HTR-8/SVneo (cell line): ENCODE measurements around the gene PTPRG.

Source experiments
- DNase-seq: peaks from one replicate; pipeline ENCODE4 v3.0.0; 2011; ENCODE audit warnings: low spot score, mixed read lengths; ENCODE audit not compliant: insufficient read length
- FAIRE-seq: peaks from 2 replicates; lab custom pipeline; 2011; peaks lifted over from hg19 to GRCh38; lab: Jason Lieb, UNC

Gene PTPRG

DNA sequence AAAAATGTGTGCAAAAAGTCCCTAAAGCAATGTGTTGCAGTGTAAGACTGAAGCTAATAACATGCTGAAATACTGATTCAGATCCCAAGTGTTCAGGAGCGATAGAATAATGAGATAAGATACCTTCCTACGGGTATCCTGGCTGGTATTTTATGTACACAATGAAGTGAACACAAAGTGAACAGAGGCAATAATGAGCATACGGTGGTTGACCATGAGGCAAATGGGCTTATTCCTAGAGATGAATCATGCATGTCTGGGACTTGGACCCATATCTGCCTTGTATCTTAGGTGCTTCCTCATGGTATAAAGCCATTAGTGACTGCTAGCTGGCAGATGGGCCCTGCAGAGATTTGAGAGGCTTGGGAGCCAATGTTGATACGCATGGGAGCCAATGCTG is 21.5 kb downstream of the PTPRG start:
- DNase-seq (no peak), FAIRE-seq (peak; percentile 58)

DNA sequence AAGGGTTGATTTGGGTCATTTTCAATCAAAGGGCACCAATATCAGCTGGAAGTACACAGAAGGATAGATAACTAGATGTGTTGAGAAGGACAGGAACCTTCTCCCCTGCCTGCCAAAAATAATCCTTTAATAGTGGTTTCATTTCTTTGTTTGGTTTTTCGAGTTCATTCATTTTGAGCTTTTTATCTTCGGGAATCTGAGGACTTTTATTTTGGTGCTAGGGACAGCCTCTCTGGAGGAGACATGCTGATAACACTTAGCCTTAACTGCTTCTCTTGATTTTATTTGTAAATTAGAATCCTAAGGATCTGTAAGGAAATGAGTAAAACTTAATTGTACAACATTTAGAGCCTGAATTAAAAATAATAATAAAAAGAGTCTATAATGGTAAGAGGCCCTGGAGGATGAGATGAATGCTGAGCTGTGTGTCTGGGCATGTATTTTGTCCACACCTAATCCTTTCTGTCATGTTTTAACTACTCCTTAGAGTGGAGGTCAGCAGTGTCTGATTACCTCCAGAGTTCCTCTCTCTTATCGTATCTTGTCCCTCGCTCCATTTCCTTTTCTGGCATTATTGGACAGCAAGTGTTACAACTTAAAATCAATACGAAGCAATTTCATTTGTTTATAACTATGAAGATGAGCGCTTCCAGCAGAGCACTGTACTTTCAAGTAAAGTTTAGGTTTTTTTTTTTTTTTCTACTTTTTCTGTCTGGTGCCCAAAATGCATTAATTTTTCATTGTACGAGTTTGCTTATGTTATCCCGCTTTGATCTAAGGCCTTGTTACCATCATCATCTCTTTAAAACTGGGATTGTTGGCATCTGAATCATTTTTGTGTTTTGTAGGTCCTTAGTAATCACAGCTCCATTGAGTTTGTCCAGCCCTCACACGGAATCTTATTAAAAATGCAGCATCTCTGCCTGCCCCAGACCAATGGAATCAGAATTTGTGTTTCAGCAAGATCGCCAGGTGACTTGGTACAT is 22.8 kb downstream of the PTPRG start:
- DNase-seq = no peak
- FAIRE-seq = no peak

DNA sequence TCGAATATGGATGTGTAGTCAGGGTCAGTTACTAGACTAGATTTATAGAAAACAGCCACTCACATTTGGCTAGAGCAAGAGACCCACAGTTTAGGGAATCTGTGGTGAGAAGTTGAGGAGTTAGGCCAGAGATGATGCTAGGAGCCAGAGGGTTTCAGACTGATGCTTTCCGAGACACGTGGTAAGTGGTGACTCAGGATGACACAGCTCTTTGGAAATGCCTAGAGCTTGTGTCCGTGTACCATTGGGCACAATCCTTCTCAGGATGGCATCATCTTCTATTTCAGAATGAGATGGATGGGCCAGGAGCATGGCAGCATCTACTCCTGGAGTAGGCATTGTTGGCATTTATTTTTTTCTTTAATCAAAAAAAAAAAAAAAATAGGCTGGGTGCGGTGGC is 28.5 kb downstream of the PTPRG start:
- DNase-seq = peak; percentile 13
- peak; percentile 42 for FAIRE-seq

GRCh38 chr3:61591300-61591699 is 29.9 kb downstream of the PTPRG start:
- no peak for DNase-seq
- no peak for FAIRE-seq

DNA sequence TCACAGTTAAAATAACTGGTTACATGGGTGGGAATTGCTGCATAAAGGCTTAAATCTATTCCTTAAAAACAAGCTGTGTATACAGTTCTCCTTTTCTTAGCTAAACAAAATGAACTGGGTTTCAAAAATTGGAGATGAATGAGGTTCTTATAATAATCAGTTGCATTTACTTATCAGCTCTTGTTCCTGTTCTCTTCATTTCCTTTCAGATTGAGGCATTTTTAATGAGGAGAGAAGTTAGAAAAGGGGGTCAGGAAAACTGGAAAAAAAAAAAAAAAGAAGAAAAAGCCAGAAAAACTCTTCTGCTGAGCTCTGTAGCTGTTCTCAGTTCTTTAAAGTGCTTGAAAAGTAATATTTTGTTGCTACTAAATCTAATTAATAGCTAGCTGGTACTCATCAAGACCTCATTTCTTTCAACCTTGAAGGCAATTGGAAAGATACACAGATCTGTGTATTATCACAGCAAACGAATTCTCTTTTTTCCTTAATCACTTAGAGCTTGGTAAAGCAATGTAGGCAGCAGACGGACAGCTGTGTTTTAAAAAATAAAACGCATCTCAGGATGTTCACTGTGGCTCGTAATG is 32.2 kb downstream of the PTPRG start:
- no peak for FAIRE-seq

DNA sequence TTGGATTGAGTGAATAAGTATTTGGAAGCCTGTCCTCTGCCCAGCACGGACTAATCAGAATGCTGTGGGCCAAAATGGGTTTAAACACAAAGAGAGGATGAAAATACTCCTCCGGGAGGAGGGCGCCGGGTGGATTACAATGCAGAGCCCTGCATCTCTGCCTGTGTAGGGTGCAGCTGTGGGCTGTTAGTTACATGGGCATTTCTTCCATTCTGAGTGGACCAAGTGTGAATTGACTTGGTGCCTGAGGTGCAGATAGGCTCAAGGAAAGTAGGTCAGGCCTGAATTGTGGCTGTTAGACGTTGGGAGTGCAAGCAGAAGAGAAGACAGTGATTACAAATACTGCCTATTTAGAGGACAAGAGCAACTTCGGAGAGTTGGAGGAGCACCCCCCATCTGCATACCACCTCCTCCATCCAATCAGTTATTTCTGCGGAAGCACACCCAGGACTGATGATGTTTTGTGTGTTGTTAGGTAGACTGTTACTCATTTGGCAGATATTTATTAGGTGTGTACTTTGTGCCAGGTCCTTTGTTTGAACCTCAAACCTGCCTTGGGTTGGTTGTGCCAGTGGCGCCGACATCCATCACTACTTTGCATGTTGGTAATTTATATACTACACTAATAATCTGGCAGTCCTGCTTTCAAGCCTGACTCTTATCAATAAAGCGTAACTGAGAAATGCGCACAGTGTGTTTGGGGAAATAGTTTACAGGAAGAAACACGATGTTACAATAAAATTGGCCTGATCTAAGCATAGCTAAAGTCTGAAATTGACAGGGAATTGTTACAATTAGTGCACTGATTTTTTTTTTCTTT is 33.0 kb downstream of the PTPRG start:
- FAIRE-seq = no peak
- DNase-seq = no peak

More for the DNA sequence above, 32.2 kb downstream of the PTPRG start:
- DNase-seq = no peak

- no peak for FAIRE-seq
- no peak for DNase-seq
Measured at GRCh38 chr3:61594964-61595285, 33.6 kb downstream of the PTPRG start.

DNA sequence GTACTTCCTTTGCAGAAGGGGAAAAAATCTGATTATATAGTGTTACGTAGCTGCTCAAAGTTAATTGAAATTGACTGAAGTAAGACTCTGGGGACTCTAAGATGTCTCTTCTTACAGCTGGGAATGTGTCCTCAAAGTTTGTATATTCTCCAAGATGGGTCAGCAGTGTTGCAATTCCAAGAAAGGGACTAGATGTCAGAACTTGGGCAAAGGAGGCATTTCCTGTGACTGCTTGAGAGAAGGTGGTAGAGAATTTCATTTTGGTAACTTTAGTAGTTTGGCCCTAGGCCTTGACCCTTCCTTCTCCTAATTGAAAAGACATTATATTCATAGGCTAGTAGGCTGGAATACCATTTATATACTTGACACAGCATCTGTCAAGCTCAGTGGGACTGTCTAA is 33.9 kb downstream of the PTPRG start:
- no peak for DNase-seq
- FAIRE-seq = no peak

GRCh38 chr3:61595826-61596225 is 34.5 kb downstream of the PTPRG start:
- no peak for FAIRE-seq
- DNase-seq = no peak

GRCh38 chr3:61597906-61598305 is 36.5 kb downstream of the PTPRG start:
- DNase-seq (no peak), FAIRE-seq (no peak)

GRCh38 chr3:61600195-61600594 is 38.8 kb downstream of the PTPRG start:
- DNase-seq (no peak), FAIRE-seq (no peak)

DNA sequence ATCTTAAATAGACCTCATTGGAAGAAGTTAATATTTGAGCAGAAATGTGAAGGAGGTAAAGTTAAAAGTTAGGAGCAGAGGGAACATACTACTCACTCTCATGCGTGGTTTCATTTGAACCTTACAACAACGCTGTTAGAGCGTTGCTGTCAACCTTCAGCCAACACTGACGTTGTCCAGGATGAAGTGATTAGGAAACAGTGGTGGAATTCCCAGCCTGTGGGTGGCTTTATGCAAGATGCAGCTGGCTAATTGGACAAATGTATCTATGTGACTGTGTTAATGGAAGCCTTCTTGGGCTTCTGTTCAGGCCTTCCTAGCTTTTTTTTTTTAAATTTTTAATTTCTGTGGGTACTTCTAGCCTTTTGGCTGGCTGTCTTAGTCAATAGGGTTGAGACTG is 40.5 kb downstream of the PTPRG start:
- FAIRE-seq (no peak), DNase-seq (no peak)

- DNase-seq (no peak), FAIRE-seq (no peak)
Measured at GRCh38 chr3:61602466-61602865, 41.1 kb downstream of the PTPRG start.

DNA sequence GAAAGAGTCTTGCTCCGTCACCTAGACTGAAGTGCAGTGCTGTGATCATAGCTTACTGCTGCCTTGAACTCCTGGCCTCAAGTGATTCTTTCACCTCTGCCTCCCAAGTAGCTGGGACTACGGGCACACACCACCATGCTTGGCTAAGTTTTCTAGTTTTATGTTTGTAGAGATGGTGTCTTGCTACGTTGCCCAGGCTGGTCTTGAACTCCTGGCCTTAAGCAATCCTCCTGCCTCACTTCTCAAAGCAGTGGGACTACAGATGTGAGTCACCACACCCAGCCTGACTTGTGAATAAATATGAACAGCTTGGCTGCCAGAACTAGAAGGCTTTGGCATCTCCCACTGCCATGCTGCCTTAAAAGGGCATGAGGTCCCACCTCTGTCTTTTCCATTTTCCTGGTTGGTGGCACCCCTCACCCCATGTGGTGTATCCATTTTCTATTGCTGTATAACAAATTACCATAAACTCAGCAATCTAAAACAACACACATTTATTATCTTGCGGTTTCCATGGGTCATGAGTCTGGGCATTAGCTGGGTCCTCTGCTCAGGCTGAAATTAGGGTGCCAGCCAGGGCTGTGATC is 44.3 kb downstream of the PTPRG start:
- no peak for FAIRE-seq
- DNase-seq = no peak

GRCh38 chr3:61606196-61606595 is 44.8 kb downstream of the PTPRG start:
- DNase-seq (no peak), FAIRE-seq (no peak)

DNA sequence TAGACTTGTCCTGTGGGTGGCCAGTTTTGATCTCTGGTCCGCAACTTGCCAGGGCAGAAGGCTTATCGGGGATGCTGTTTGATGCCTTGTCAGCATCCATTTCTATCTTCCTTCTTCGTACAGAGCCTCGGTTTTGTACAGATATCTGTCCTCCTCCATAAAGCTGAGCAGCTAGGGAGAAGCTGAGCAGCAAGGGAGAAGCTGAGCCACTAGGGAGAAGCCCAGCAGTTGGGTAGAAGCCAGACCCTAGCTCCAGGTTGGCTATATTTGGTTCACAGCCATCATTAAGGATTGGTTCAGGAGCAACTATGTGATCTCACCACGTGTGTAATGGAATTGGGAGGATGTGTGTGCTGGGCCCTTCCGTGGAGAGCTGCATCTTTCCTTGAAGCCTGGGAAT is 46.7 kb downstream of the PTPRG start:
- no peak for FAIRE-seq
- no peak for DNase-seq

DNA sequence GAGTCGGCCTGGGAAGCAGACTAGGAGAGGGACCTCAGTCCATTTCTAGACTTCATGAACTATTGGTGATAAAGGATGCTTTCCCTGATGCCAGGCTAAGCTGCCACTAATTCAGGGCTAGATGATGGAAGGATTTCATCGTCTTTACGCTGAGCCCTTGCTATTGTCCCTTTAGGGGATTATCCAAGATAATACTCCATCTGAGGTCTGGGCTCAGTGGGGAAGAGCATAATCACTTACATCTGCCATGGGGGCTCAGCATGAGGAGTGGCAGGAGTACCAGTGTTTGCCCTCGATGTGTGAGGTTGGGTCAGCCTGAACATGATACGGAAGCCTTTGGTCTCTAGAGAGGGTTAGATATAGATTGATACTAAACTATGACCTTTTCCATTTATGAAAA is 47.3 kb downstream of the PTPRG start:
- FAIRE-seq = peak; percentile 62
- no peak for DNase-seq

DNA sequence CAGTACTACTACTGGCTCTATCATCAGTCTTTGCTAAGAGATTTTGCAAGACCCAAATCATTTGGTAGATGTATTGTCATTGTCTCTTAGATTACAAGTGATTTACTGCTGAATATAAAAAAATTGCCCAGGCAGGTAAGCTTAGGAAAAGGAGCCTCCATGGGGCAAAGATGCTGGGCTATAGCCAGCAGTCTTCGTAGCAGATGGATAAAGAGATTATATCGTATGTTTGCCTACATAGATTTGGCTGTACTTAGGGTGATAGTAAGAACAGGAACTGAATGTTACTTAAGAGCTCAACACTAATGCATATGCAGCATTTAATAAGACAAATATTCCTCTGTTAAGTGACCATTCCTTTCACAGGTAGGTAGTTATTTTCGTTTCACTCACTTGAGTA is 48.9 kb downstream of the PTPRG start:
- no peak for FAIRE-seq
- DNase-seq = no peak

- DNase-seq = peak; percentile 32
- FAIRE-seq = no peak
Measured at GRCh38 chr3:61612211-61613194, 51.1 kb downstream of the PTPRG start.
